DMS53 treated with DMSO at 0.1 percent for 48 hours (cell line): Measurements from ENCODE around the gene FN3K.
"Not testable (repeated sequence)": the region's sequence is repeated elsewhere in the genome, so short reads cannot be mapped to it uniquely, and the experiment has no call there.

ENCODE experiments used
- DNase-seq: peaks from one replicate; lab custom pipeline; 2025; ENCODE audit not compliant: unreplicated experiment; lab: John Stamatoyannopoulos, UW

Gene FN3K

DNA sequence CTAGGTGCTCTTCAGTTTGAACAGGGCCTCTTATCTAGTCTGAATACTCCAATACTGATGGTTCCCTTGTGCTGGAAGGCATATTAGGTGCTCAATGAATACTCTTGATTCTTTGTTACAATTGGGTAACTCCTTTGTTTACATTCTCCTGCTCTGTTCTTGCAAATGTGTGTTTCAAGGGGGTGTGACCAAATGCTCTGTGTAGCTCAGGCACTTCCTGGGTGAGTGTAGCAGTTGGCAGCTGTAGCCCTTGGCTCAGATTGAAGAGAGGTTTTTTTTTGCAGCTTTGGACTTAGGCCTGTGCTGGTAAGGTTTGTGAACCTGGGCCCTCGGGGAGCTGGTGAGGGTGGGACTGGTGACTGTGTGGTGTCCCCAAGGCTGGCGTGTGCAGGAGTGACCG, 36.6 kb downstream of the FN3K start:
- DNase-seq = peak; percentile 11

- not testable (repeated sequence) for DNase-seq
Observed at GRCh38 chr17:82774456-82774855, 39.0 kb downstream of the FN3K start.

DNA sequence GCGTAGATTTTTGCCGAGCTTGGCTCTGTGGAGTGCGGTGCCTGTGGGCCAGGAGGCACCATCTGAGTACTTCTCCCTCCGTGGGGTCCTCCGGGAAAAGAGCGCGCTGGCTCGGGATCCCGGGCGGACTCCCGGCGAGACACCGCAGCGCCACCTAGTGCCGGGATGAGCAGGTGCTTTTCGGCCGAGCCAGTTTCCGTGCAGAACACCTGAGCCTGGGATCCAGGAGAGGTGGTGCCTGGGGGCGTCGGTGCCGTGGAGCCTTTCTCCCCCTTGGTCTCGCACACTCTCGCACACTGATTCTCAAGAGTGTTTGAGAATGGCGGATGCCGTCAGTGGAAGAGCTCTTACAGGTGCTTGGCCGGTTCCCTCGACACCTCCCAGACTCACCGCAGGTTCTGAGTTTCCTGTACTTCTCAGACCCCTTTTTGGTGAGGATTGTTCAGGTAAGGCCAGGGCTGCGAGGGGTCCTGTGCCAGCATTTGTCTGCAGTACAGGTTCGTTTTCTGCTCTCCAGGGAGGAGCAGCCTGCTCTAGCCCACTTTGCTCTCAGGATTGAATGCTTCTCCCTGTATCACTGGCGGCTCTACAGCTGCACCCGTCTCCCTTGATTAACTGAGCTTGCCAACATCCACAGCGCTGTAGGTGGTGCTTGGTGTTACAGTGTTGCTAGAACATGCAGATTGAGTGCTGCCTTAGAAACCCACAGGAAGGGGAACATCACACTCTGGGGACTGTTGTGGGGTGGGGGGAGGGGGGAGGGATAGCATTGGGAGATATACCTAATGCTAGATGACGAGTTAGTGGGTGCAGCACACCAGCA, 39.8 kb downstream of the FN3K start:
- peak; percentile 42 for DNase-seq

GRCh38 chr17:82776454-82776853, 41.0 kb downstream of the FN3K start:
- DNase-seq = no peak

DNA sequence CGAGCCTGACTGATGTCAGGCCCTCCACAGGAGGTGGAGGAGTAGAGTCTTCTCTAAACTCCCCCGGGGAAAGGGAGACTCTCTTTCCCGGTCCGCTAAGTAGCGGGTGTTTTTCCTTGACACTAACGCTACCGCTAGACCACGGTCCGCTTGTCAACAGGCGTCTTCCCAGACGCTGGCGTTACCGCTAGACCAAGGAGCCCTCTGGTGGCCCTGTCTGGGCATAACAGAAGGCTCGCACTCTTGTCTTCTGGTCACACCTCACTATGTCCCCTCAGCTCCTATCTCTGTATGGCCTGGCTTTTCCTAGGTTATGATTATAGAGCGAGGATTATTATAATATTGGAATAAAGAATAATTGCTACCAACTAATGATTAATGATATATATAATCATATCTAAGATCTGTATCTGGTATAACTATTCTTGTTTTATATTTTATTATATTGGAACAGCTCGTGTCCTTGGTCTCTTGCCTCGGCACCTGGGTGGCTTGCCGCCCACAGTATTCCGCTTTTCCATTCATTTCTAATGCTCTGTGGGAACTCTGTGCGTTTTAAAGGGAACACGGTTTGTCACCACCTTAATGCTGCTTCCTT, 42.5 kb downstream of the FN3K start:
- DNase-seq = not testable (repeated sequence)

DNA sequence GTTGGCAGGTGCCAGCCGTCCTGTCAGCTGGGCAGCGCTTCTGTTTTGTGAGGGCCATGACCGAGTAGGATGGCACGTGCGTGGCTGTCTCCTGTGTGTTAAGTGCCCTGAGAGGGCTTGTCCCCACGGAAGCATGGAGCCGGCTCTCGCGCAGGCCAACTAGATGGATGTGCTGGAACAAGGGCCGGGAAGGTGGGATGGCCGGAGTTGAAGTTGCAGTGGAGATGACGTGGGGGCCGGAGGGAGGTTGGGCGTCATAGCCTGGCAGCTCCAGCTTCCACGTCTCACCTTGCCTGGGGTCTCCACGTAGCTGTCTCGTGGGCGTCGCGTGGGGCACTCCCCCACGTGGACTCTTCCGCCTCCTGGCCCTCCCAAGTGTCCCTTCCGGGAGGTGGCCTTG, 44.1 kb downstream of the FN3K start:
- no peak for DNase-seq

- DNase-seq = no peak
Observed at GRCh38 chr17:82780195-82780594, 44.8 kb downstream of the FN3K start.

- no peak for DNase-seq
Observed at GRCh38 chr17:82780971-82781893, 45.8 kb downstream of the FN3K start.

DNA sequence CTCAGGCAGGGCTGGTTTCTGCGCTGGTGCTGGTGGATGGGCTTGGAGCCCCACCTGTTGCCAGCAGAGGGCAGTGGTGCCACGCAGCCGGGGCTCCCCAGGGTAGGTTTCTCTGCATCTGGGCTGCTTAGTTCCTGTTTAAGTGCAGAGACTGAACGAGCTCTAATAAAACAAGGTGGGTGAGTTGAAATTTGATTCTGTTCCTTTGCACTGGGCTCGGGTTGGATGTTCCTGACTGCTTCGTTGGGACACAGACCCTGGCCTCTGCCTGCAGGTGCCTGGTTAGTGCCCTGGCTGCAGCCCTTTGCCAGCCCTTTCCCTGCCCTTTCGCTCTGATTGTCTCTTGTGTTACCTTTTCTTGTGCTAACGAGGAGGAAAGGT, 46.5 kb downstream of the FN3K start:
- DNase-seq = peak; percentile 63

- no peak for DNase-seq
Observed at GRCh38 chr17:82782657-82783207, 47.3 kb downstream of the FN3K start.

- no peak for DNase-seq
Observed at GRCh38 chr17:82783498-82783897, 48.1 kb downstream of the FN3K start.

DNA sequence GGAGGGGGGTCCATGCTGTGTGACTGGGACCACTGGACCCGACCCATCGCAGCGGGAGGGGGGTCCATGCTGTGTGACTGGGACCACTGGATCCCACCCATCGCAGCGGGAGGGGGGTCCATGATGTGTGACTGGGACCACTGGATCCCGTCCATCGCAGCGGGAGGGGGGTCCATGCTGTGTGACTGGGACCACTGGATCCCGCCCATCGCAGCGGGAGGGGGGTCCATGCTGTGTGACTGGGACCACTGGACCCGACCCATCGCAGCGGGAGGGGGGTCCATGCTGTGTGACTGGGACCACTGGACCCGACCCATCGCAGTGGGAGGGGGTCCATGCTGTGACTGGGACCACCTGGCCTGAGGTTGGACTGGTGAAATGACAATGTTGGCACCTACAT, 50.2 kb downstream of the FN3K start:
- DNase-seq = not testable (repeated sequence)

- no peak for DNase-seq
Observed at GRCh38 chr17:82786427-82786826, 51.0 kb downstream of the FN3K start.

DNA sequence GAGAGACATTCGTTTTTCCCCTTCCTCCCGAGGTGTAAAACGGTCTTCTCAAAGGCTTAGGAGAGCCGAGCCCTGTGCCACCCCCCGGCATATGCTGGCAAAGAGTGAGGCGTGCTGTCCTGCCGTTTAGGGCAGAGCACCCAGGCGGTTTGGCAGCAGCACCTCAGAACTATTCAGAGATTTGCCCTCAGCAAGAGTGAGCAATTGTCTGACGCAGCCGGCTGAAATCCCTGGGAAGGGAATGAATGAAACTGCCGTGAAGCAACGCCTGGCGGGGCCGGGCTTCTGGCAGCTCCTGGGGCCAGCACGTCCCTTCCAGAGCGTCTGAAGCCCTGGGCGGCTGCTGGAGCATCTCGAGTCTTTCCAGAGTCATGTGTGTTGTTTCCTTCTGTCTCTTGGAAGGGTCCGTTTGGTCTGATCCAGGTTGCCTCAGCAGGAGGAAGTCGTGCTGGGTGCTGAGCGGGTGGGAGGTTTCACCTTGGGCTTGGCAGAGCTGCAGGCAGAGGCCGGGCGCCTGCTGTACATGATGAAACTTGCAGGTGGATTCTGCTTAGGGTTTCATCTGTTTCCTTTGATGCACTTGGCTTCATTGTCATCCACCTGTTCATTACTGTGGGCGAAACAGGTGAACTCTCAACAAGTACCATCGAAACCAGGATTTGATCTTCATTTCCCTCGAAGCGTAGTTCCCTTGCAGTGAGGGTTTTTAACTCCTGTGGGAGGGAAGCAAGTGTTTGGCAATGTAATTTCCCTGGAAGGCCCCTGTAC, 51.9 kb downstream of the FN3K start:
- DNase-seq = no peak

- DNase-seq = no peak
Observed at GRCh38 chr17:82788206-82789001, 53.0 kb downstream of the FN3K start.

GRCh38 chr17:82789051-82789592, 53.7 kb downstream of the FN3K start:
- DNase-seq = no peak

DNA sequence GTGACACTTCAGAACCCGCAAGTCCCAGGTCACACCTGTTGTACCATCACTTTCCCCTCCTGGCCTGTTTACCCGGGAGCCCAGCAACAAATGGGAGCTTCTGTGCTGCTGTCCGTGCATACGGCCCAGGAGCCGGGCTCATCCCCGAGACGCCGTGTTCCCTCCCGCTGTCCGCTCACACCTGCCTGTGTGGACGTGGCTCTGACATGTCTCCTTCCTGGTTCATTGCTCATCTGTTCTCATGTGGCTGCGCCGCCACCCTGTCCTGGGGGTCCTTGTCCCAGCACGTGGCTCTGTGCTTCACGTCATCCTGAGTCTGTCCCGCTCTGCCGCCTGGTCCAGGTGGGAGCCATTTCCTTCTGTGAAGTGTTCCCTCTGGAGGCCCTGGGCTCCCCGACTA, 54.4 kb downstream of the FN3K start:
- DNase-seq = no peak

GRCh38 chr17:82790391-82790790, 55.0 kb downstream of the FN3K start:
- no peak for DNase-seq

GRCh38 chr17:82791532-82791931, 56.1 kb downstream of the FN3K start:
- DNase-seq = no peak
